MCF 10A (cell line): ENCODE results near the gene AHNAK. TPM values are rescaled to one million over a fixed set of nuclear protein-coding genes. Genes with fewer than 3 reads are reported as not detected.

Experiments
- BruUV-seq: library from RNA; stranded (reverse); fragments of 400-500 nt; replicated peaks from 2 replicates; lab custom pipeline; 2021; lab: Mats Ljungman, UMichigan
- CTCF ChIA-PET: fragments of 300-600 bp; sonication (Branson Sonifier 250); formaldehyde crosslinking; extraction: SDS; loops from one replicate; lab custom pipeline; 2021; ENCODE audit warnings: antibody characterized with exemption, inconsistent platforms; lab: Yijun Ruan, JAX
- POLR2A ChIA-PET: fragments of 300-600, 350-650 bp; sonication (Branson Sonifier 250); formaldehyde crosslinking; extraction: SDS; loops from one replicate; lab custom pipeline; 2020; ENCODE audit warnings: antibody characterized with exemption, inconsistent platforms; lab: Yijun Ruan, JAX
- DNase-seq: peaks from one replicate; pipeline ENCODE4 v3.0.0-alpha.2; 2018; ENCODE audit not compliant: unreplicated experiment
- H3K27ac Mint-ChIP-seq: one replicate; pipeline ENCODE4 v1.8.0; 2022; ENCODE audit warnings: mild to moderate bottlenecking, low read depth, mixed read lengths; ENCODE audit not compliant: unreplicated experiment
- H3K27me3 Mint-ChIP-seq: one replicate; pipeline ENCODE4 v1.8.0; 2022; ENCODE audit warnings: mixed read lengths; ENCODE audit not compliant: insufficient read depth, unreplicated experiment
- H3K36me3 Mint-ChIP-seq: one replicate; pipeline ENCODE4 v1.8.0; 2022; ENCODE audit warnings: mild to moderate bottlenecking, moderate library complexity, mixed read lengths; ENCODE audit not compliant: insufficient read depth, unreplicated experiment
- H3K4me1 Mint-ChIP-seq: one replicate; pipeline ENCODE4 v1.8.0; 2022; ENCODE audit warnings: mixed read lengths; ENCODE audit not compliant: insufficient read depth, unreplicated experiment
- H3K4me3 Mint-ChIP-seq: one replicate; pipeline ENCODE4 v1.8.0; 2022; ENCODE audit warnings: mild to moderate bottlenecking, moderate library complexity, mixed read lengths; ENCODE audit not compliant: unreplicated experiment
- H3K9me3 Mint-ChIP-seq: one replicate; pipeline ENCODE4 v1.8.0; 2022; ENCODE audit warnings: mixed read lengths; ENCODE audit not compliant: unreplicated experiment
- CTCF ChIP-seq: fragments of 200-600 bp; IDR thresholded peaks from one replicate; pipeline ENCODE4 v1.8.0; 2022; ENCODE audit warnings: antibody characterized with exemption, mild to moderate bottlenecking; ENCODE audit not compliant: unreplicated experiment
- intact Hi-C: fragments of 100-400 bp; cut with micrococcal nuclease; formaldehyde crosslinking; loops from 2 replicates; pipeline ENCODE4 v1.14.1; 2022
- total RNA-seq: library from RNA; stranded (reverse); gene quantifications from 2 replicates; pipeline ENCODE4 v1.2.3, GENCODE V29; 2022

Gene AHNAK
- total RNA-seq, 1 experiment from 2014 or later = 429 TPM

- Mint-ChIP-seq H3K4me3 (no peak overlapping the region), H3K4me1 (peaks cover 42% of the 10 kb centered on the region), H3K9me3 (no peaks in the 10 kb centered on the region), H3K36me3 (peaks cover 95% of the 10 kb centered on the region), H3K27me3 (no peaks in the 10 kb centered on the region), H3K27ac (no peak overlapping the region)
- TF ChIP-seq CTCF = no peak
- no TSS peak for BruUV-seq
- intact Hi-C loops = loop anchor here (5.0 kb wide), 1 partner anchor 43 kb away; the partner anchor contains the start of genes EML3 and ROM1
- DNase-seq = no peak
- CTCF ChIA-PET = interaction anchor here (0.7 to 2.3 kb wide), 9 partner anchors 9 to 221 kb away, joined by 3 to 14 read pairs (median 4); partner anchors contain the start of gene AHNAK
- POLR2A ChIA-PET = interaction anchor here (0.6 to 6.9 kb wide), 10 partner anchors 9 to 220 kb away, joined by 3 to 164 read pairs (median 4); partner anchors contain the start of genes INTS5 and TUT1
Observed at GRCh38 chr11:62569611-62570010, 23.0 kb upstream of the AHNAK start.

- CTCF ChIA-PET = interaction anchor here (1.1 to 1.3 kb wide), 3 partner anchors 25 to 122 kb away, joined by 3 to 4 read pairs (median 3); partner anchors contain the start of gene LRRN4CL
- H3K4me1 Mint-ChIP-seq = peaks cover 38% of the 10 kb centered on the region
- H3K4me3 Mint-ChIP-seq = no peak overlapping the region
- no peaks in the 10 kb centered on the region for H3K27me3 Mint-ChIP-seq
- BruUV-seq = no TSS peak
- H3K9me3 Mint-ChIP-seq = no peaks in the 10 kb centered on the region
- intact Hi-C loops = no loop called here
- H3K36me3 Mint-ChIP-seq = peaks cover 100% of the 10 kb centered on the region
- H3K27ac Mint-ChIP-seq = peak overlapping the region; percentile 77
- TF ChIP-seq CTCF = no peak
- POLR2A ChIA-PET = interaction anchor here (0.5 to 1.5 kb wide), 5 partner anchors 10 to 77 kb away, joined by 3 to 8 read pairs (median 3); partner anchors contain the start of gene TUT1
- no peak for DNase-seq
Observed at GRCh38 chr11:62567018-62567633, 20.5 kb upstream of the AHNAK start.

GRCh38 chr11:62566247-62566646, 19.6 kb upstream of the AHNAK start:
- H3K4me3 Mint-ChIP-seq = no peak overlapping the region
- POLR2A ChIA-PET = interaction anchor here (1.1 to 1.8 kb wide), 3 partner anchors 9 to 21 kb away, joined by 3 to 8 read pairs (median 8); partner anchors contain the start of gene AHNAK
- BruUV-seq = no TSS peak
- H3K4me1 Mint-ChIP-seq = peaks cover 37% of the 10 kb centered on the region
- DNase-seq = no peak
- CTCF ChIA-PET = interaction anchor here (0.6 to 2.0 kb wide), 7 partner anchors 45 to 215 kb away, joined by 3 to 6 read pairs (median 3); partner anchors contain the start of genes LRRN4CL and POLR2G
- intact Hi-C loops = no loop called here
- peak overlapping the region; percentile 74 for H3K27ac Mint-ChIP-seq
- H3K36me3 Mint-ChIP-seq = peaks cover 98% of the 10 kb centered on the region
- H3K27me3 Mint-ChIP-seq = no peaks in the 10 kb centered on the region
- TF ChIP-seq CTCF = no peak
- no peaks in the 10 kb centered on the region for H3K9me3 Mint-ChIP-seq
